GM12891 (cell line): Measurements from ENCODE around the gene ANKRD44.

ENCODE experiments used
- POLR2A ChIP-seq: IDR thresholded peaks from 2 replicates; pipeline ENCODE4 v1.6.1; 2011; ENCODE audit warnings: low read depth, low read length, control low read depth
- POLR2AphosphoS5 ChIP-seq: IDR thresholded peaks from 2 replicates; pipeline ENCODE4 v1.6.1; 2011; ENCODE audit warnings: low read depth, low read length, control low read depth
- POU2F2 ChIP-seq: IDR thresholded peaks from 2 replicates; pipeline ENCODE4 v1.6.1; 2011; ENCODE audit warnings: low read depth, mild to moderate bottlenecking, control low read depth, low read length, moderate library complexity

- TF ChIP-seq POU2F2 (no peak), POLR2A (no peak), POLR2AphosphoS5 (no peak)
Observed at GRCh38 chr2:197146995-197147394, 163.6 kb downstream of the ANKRD44 start.
